Cardiac fibroblast (primary cell): ENCODE data around the gene MB.

Source experiments
- DNase-seq, 2 donors: peaks; one replicate each; pipeline versions ENCODE4 v3.0.0 to v3.0.0-alpha.2; 2010; ENCODE audit warnings: low read depth in 2 of 2
- H3K4me3 ChIP-seq, 2 donors: replicated peaks in 1 of 2; 1 replicate in 1 of 2; 2 replicates in 1 of 2; pipeline ENCODE4 v1.5.1; 2011; ENCODE audit warnings: low read depth in 2 of 2, low read length in 2 of 2, mild to moderate bottlenecking in 2 of 2, moderate library complexity in 1 of 2
- CTCF ChIP-seq: IDR thresholded peaks from one replicate; pipeline ENCODE4 v1.5.1; 2011; ENCODE audit warnings: low read depth, mild to moderate bottlenecking, low read length, inconsistent platforms

Gene MB

GRCh38 chr22:35593071-35593890 lies 23.8 kb downstream of the MB start:
- TF ChIP-seq CTCF, result no peak
- no peak for DNase-seq
- no peak overlapping the region for H3K4me3 ChIP-seq

- no peak for DNase-seq
- no peak overlapping the region for H3K4me3 ChIP-seq
- TF ChIP-seq CTCF, result no peak
Observed at GRCh38 chr22:35592418-35592967, 24.6 kb downstream of the MB start.

- DNase-seq, result no peak
- no peak for TF ChIP-seq CTCF
- no peak overlapping the region for H3K4me3 ChIP-seq
Observed at GRCh38 chr22:35591714-35592417, 25.3 kb downstream of the MB start.

- DNase-seq, result no peak
- TF ChIP-seq CTCF, result no peak
- no peak overlapping the region for H3K4me3 ChIP-seq
Observed at GRCh38 chr22:35590634-35591295, 26.4 kb downstream of the MB start.

- no peak overlapping the region for H3K4me3 ChIP-seq
- no peak for TF ChIP-seq CTCF
- no peak for DNase-seq
Observed at GRCh38 chr22:35589756-35590093, 27.4 kb downstream of the MB start.

- H3K4me3 ChIP-seq, result no peak overlapping the region
- no peak for TF ChIP-seq CTCF
- peak; percentile 70 to 88 for DNase-seq
Observed at GRCh38 chr22:35589071-35589755, 27.9 kb downstream of the MB start.
